ENCODE measurements around the gene MBD2.

The MBD2 gene

GRCh38 chr18:54163453-54163852, 61.0 kb downstream of the MBD2 start:
- Histone ChIP-seq H3K36me3 (ENCODE audit: insufficient read depth, low read length) (no peaks in the 10 kb centered on the region), H3K27ac (ENCODE audit: low read depth, low read length) (no peak overlapping the region), H3K4me3 (ENCODE audit: low read length) (no peak overlapping the region), H3K9me3 (ENCODE audit: insufficient read depth, low read depth, low read length) (no peaks in the 10 kb centered on the region), H3K4me1 (ENCODE audit: insufficient read depth, low read length) (no peaks in the 10 kb centered on the region), H3K9ac (ENCODE audit: low read depth, low read length) (no peak overlapping the region), H3K27me3 (ENCODE audit: insufficient read depth, low read length) (no peaks in the 10 kb centered on the region)
- 89% methylated on average over 1 of the region's 1 CpG for WGBS

GRCh38 chr18:54162431-54162830, 62.0 kb downstream of the MBD2 start:
- Histone ChIP-seq H3K4me3 (ENCODE audit: low read length) (no peak overlapping the region), H3K36me3 (ENCODE audit: insufficient read depth, low read length) (no peaks in the 10 kb centered on the region), H3K27me3 (ENCODE audit: insufficient read depth, low read length) (no peaks in the 10 kb centered on the region), H3K4me1 (ENCODE audit: insufficient read depth, low read length) (no peaks in the 10 kb centered on the region), H3K27ac (ENCODE audit: low read depth, low read length) (no peak overlapping the region), H3K9ac (ENCODE audit: low read depth, low read length) (no peak overlapping the region), H3K9me3 (ENCODE audit: insufficient read depth, low read depth, low read length) (no peaks in the 10 kb centered on the region)
- 76% methylated on average over 2 of the region's 2 CpGs for WGBS

- H3K4me1 ChIP-seq (ENCODE audit: insufficient read depth, low read length) = no peaks in the 10 kb centered on the region
- H3K9me3 ChIP-seq (ENCODE audit: insufficient read depth, low read depth, low read length) = no peaks in the 10 kb centered on the region
- H3K27ac ChIP-seq (ENCODE audit: low read depth, low read length) = no peak overlapping the region
- H3K9ac ChIP-seq (ENCODE audit: low read depth, low read length) = no peak overlapping the region
- H3K27me3 ChIP-seq (ENCODE audit: insufficient read depth, low read length) = no peaks in the 10 kb centered on the region
- H3K36me3 ChIP-seq (ENCODE audit: insufficient read depth, low read length) = no peaks in the 10 kb centered on the region
- H3K4me3 ChIP-seq (ENCODE audit: low read length) = no peak overlapping the region
Measured at GRCh38 chr18:54161267-54161666, 63.2 kb downstream of the MBD2 start.

- Histone ChIP-seq H3K4me3 (ENCODE audit: low read length) (no peak overlapping the region), H3K36me3 (ENCODE audit: insufficient read depth, low read length) (no peaks in the 10 kb centered on the region), H3K9ac (ENCODE audit: low read depth, low read length) (no peak overlapping the region), H3K27ac (ENCODE audit: low read depth, low read length) (no peak overlapping the region), H3K4me1 (ENCODE audit: insufficient read depth, low read length) (no peaks in the 10 kb centered on the region), H3K9me3 (ENCODE audit: insufficient read depth, low read depth, low read length) (no peaks in the 10 kb centered on the region), H3K27me3 (ENCODE audit: insufficient read depth, low read length) (no peaks in the 10 kb centered on the region)
- 92% methylated on average over 1 of the region's 1 CpG for WGBS
Measured at GRCh38 chr18:54159906-54160305, 64.6 kb downstream of the MBD2 start.

- H3K9me3 ChIP-seq (ENCODE audit: insufficient read depth, low read depth, low read length) = no peaks in the 10 kb centered on the region
- no peaks in the 10 kb centered on the region for H3K4me1 ChIP-seq (ENCODE audit: insufficient read depth, low read length)
- no peaks in the 10 kb centered on the region for H3K36me3 ChIP-seq (ENCODE audit: insufficient read depth, low read length)
Measured at GRCh38 chr18:54157646-54158385, 66.7 kb downstream of the MBD2 start.

GRCh38 chr18:54155412-54155811, 69.1 kb downstream of the MBD2 start:
- no peaks in the 10 kb centered on the region for H3K27me3 ChIP-seq (ENCODE audit: insufficient read depth, low read length)
- H3K4me3 ChIP-seq (ENCODE audit: low read length) = no peak overlapping the region
- no peaks in the 10 kb centered on the region for H3K9me3 ChIP-seq (ENCODE audit: insufficient read depth, low read depth, low read length)
- H3K27ac ChIP-seq (ENCODE audit: low read depth, low read length) = no peak overlapping the region
- peaks cover 4% of the 10 kb centered on the region; the same call in 1 of the 2 replicates for H3K4me1 ChIP-seq (ENCODE audit: insufficient read depth, low read length)
- H3K36me3 ChIP-seq (ENCODE audit: insufficient read depth, low read length) = no peaks in the 10 kb centered on the region
- 100% methylated on average over 3 of the region's 3 CpGs for WGBS
- H3K9ac ChIP-seq (ENCODE audit: low read depth, low read length) = no peak overlapping the region

More at GRCh38 chr18:54157646-54158385, 66.7 kb downstream of the MBD2 start:
- Histone ChIP-seq H3K27me3 (ENCODE audit: insufficient read depth, low read length) (no peaks in the 10 kb centered on the region), H3K9ac (ENCODE audit: low read depth, low read length) (no peak overlapping the region), H3K4me3 (ENCODE audit: low read length) (no peak overlapping the region), H3K27ac (ENCODE audit: low read depth, low read length) (no peak overlapping the region)
- WGBS = 88% methylated on average over 7 of the region's 7 CpGs

- H3K27me3 ChIP-seq (ENCODE audit: insufficient read depth, low read length) = no peaks in the 10 kb centered on the region
- H3K27ac ChIP-seq (ENCODE audit: low read depth, low read length) = no peak overlapping the region
- 89% methylated on average over 3 of the region's 4 CpGs for WGBS
- H3K4me1 ChIP-seq (ENCODE audit: insufficient read depth, low read length) = peaks cover 16% of the 10 kb centered on the region
- no peaks in the 10 kb centered on the region for H3K36me3 ChIP-seq (ENCODE audit: insufficient read depth, low read length)
- H3K9ac ChIP-seq (ENCODE audit: low read depth, low read length) = no peak overlapping the region
- no peaks in the 10 kb centered on the region for H3K9me3 ChIP-seq (ENCODE audit: insufficient read depth, low read depth, low read length)
- H3K4me3 ChIP-seq (ENCODE audit: low read length) = no peak overlapping the region
Measured at GRCh38 chr18:54154231-54154630, 70.2 kb downstream of the MBD2 start.

GRCh38 chr18:54151376-54151775, 73.1 kb downstream of the MBD2 start:
- no peaks in the 10 kb centered on the region for H3K27me3 ChIP-seq (ENCODE audit: insufficient read depth, low read length)
- WGBS = 93% methylated on average over 3 of the region's 3 CpGs

GRCh38 chr18:54150226-54150625, 74.2 kb downstream of the MBD2 start:
- no peaks in the 10 kb centered on the region for H3K9me3 ChIP-seq (ENCODE audit: insufficient read depth, low read depth, low read length)
- no peak overlapping the region for H3K27ac ChIP-seq (ENCODE audit: low read depth, low read length)
- H3K9ac ChIP-seq (ENCODE audit: low read depth, low read length) = no peak overlapping the region
- H3K27me3 ChIP-seq (ENCODE audit: insufficient read depth, low read length) = no peaks in the 10 kb centered on the region
- H3K4me3 ChIP-seq (ENCODE audit: low read length) = no peak overlapping the region
- no peaks in the 10 kb centered on the region for H3K36me3 ChIP-seq (ENCODE audit: insufficient read depth, low read length)
- WGBS = 85% methylated on average over 7 of the region's 7 CpGs
- peaks cover 21% of the 10 kb centered on the region for H3K4me1 ChIP-seq (ENCODE audit: insufficient read depth, low read length)

More at GRCh38 chr18:54151376-54151775, 73.1 kb downstream of the MBD2 start:
- no peak overlapping the region for H3K27ac ChIP-seq (ENCODE audit: low read depth, low read length)
- peaks cover 21% of the 10 kb centered on the region for H3K4me1 ChIP-seq (ENCODE audit: insufficient read depth, low read length)
- H3K36me3 ChIP-seq (ENCODE audit: insufficient read depth, low read length) = no peaks in the 10 kb centered on the region
- no peak overlapping the region for H3K4me3 ChIP-seq (ENCODE audit: low read length)
- no peak overlapping the region for H3K9ac ChIP-seq (ENCODE audit: low read depth, low read length)
- no peaks in the 10 kb centered on the region for H3K9me3 ChIP-seq (ENCODE audit: insufficient read depth, low read depth, low read length)

GRCh38 chr18:54149078-54149697, 75.3 kb downstream of the MBD2 start:
- peak overlapping the region; percentile 15; the same call in 1 of the 2 replicates for H3K4me3 ChIP-seq (ENCODE audit: low read length)
- H3K36me3 ChIP-seq (ENCODE audit: insufficient read depth, low read length) = no peaks in the 10 kb centered on the region
- H3K9ac ChIP-seq (ENCODE audit: low read depth, low read length) = peak overlapping the region; percentile 55; the same call in 1 of the 2 replicates
- peak overlapping the region; percentile 78 for H3K27ac ChIP-seq (ENCODE audit: low read depth, low read length)
- WGBS = 80% methylated on average over 3 of the region's 3 CpGs
- no peaks in the 10 kb centered on the region for H3K9me3 ChIP-seq (ENCODE audit: insufficient read depth, low read depth, low read length)
- peaks cover 21% of the 10 kb centered on the region for H3K4me1 ChIP-seq (ENCODE audit: insufficient read depth, low read length)
- H3K27me3 ChIP-seq (ENCODE audit: insufficient read depth, low read length) = no peaks in the 10 kb centered on the region

- Histone ChIP-seq H3K4me1 (ENCODE audit: insufficient read depth, low read length) (peaks cover 21% of the 10 kb centered on the region), H3K36me3 (ENCODE audit: insufficient read depth, low read length) (no peaks in the 10 kb centered on the region), H3K9me3 (ENCODE audit: insufficient read depth, low read depth, low read length) (peaks cover 3% of the 10 kb centered on the region; the same call in 1 of the 2 replicates), H3K9ac (ENCODE audit: low read depth, low read length) (peak overlapping the region; percentile 43; the same call in 1 of the 2 replicates), H3K27ac (ENCODE audit: low read depth, low read length) (peak overlapping the region; percentile 78), H3K27me3 (ENCODE audit: insufficient read depth, low read length) (no peaks in the 10 kb centered on the region), H3K4me3 (ENCODE audit: low read length) (peak overlapping the region; percentile 15; the same call in 1 of the 2 replicates)
- 83% methylated on average over 4 of the region's 4 CpGs for WGBS
Measured at GRCh38 chr18:54148678-54149077, 75.8 kb downstream of the MBD2 start.
